DMS114 treated with DMSO at 0.1 percent for 48 hours (cell line): ENCODE data around the gene SLC41A1.
A peak's percentile ranks its signal among the peaks of the same experiment; 100 is the strongest.
"Not testable (repeated sequence)": the region's sequence is repeated elsewhere in the genome, so short reads cannot be mapped to it uniquely, and the experiment has no call there.

Experiments
- DNase-seq: peaks from one replicate; lab custom pipeline; 2025; ENCODE audit not compliant: unreplicated experiment; lab: John Stamatoyannopoulos, UW

SLC41A1 gene

GRCh38 chr1:205823260-205823659, 10.3 kb upstream of the SLC41A1 start:
- not testable (repeated sequence) for DNase-seq

- DNase-seq, result no peak
These were observed 9.4 kb upstream of the SLC41A1 start for GRCh38 chr1:205822397-205822796.

- DNase-seq, result no peak
These were observed 5.0 kb upstream of the SLC41A1 start for GRCh38 chr1:205817988-205818387.

- no peak for DNase-seq
These were observed 4.4 kb upstream of the SLC41A1 start for GRCh38 chr1:205817364-205817763.

GRCh38 chr1:205813755-205814058, 709 bp upstream of the SLC41A1 start:
- DNase-seq, result no peak

GRCh38 chr1:205812271-205812877, 624 bp downstream of the SLC41A1 start:
- DNase-seq, result no peak

GRCh38 chr1:205811660-205812059, 1.3 kb downstream of the SLC41A1 start:
- DNase-seq, result no peak

- DNase-seq, result peak; percentile 30
These were observed 2.4 kb downstream of the SLC41A1 start for GRCh38 chr1:205810448-205811157.

GRCh38 chr1:205809942-205810345, 3.1 kb downstream of the SLC41A1 start:
- no peak for DNase-seq

- DNase-seq, result no peak
These were observed 3.5 kb downstream of the SLC41A1 start for GRCh38 chr1:205809469-205809868.

GRCh38 chr1:205805082-205805711, 7.8 kb downstream of the SLC41A1 start:
- DNase-seq, result no peak

GRCh38 chr1:205804605-205805004, 8.4 kb downstream of the SLC41A1 start:
- DNase-seq, result no peak

- no peak for DNase-seq
These were observed 9.0 kb downstream of the SLC41A1 start for GRCh38 chr1:205803986-205804385.

- DNase-seq, result no peak
These were observed 10.9 kb downstream of the SLC41A1 start for GRCh38 chr1:205802060-205802459.

GRCh38 chr1:205800981-205801703, 11.9 kb downstream of the SLC41A1 start:
- no peak for DNase-seq

GRCh38 chr1:205800427-205800826, 12.6 kb downstream of the SLC41A1 start:
- no peak for DNase-seq

- no peak for DNase-seq
These were observed 14.4 kb downstream of the SLC41A1 start for GRCh38 chr1:205798577-205798976.

- DNase-seq, result no peak
These were observed 15.8 kb downstream of the SLC41A1 start for GRCh38 chr1:205797168-205797567.

GRCh38 chr1:205794011-205794730, 18.8 kb downstream of the SLC41A1 start:
- DNase-seq, result no peak

GRCh38 chr1:205792961-205793673, 19.9 kb downstream of the SLC41A1 start:
- DNase-seq, result no peak

- DNase-seq, result no peak
These were observed 20.5 kb downstream of the SLC41A1 start for GRCh38 chr1:205792481-205792881.
